ENCODE data around the gene TMEM31. TPM values are rescaled to one million over a fixed set of nuclear protein-coding genes. Genes with fewer than 3 reads are reported as not detected.

The TMEM31 gene
- total RNA-seq, 1 donor from 2014 or later = not detected

Other genes starting within 250 kb of the TMEM31 start
- gene RAB40A, start 191.4 kb upstream of the TMEM31 start, total RNA-seq = 0.82 TPM
- gene TCEAL4, start 125.4 kb upstream of the TMEM31 start, total RNA-seq = 54.2 TPM
- 9.8 TPM for gene TCEAL3, start 102.9 kb upstream of the TMEM31 start, total RNA-seq
- gene TCEAL1, start 81.9 kb upstream of the TMEM31 start, total RNA-seq = 57.5 TPM
- gene MORF4L2, start 24.2 kb upstream of the TMEM31 start, total RNA-seq = 425 TPM
- gene PLP1, start 65.9 kb downstream of the TMEM31 start, total RNA-seq = 11.8 TPM
- gene RAB9B, start 121.3 kb downstream of the TMEM31 start, total RNA-seq = 48.9 TPM